RPMI8226 (cell line): ENCODE measurements around the gene EML1.
"Not testable (repeated sequence)": the region's sequence is repeated elsewhere in the genome, so short reads cannot be mapped to it uniquely, and the experiment has no call there.

Experiments used
- DNase-seq: peaks from one replicate; pipeline ENCODE4 v3.0.0-alpha.2; 2015

Gene EML1

DNA sequence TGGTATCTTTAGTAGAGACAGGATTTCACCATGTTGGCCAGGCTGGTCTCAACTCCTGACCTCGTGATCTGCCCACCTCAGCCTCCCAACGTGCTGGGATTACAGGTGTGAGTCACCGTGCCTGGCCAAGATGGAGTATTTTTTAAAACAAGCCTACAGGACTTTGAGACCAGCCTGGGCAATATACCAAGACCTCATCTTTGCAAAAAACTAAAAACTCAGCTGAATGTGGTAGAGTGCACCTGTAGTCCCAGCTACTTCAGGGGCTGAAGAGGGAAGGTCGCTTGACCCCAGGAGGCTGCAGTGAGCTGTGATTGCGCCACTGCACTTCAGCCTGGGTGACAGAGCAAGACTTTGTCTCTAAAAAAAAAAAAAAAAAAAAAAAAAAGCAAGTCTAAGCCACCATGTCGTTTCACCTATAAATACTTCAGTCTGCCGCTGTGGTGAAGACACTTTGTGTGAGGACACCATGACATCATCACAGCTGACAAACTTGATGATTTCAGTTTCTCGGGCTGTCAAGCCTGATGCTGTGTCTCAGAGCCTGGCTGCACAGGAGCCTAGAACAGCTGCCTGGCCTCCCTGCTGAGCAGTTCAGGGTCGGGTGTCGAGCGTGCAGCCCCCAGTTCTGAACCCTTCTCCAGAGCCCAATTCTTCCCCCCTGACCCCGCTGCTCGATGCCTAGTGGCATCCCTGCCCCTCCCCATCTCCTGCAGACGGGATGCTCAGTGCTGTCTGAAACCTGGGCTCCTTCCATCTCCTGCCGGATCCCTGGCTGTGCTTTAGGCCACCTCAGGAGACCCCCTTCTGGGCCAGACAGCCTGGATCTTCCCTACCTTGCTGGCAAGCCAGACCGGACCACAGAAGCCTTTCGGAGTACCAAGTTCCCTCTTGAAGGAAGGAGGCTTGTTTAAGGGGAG lies 152.8 kb downstream of the EML1 start:
- DNase-seq: peak; percentile 52

DNA sequence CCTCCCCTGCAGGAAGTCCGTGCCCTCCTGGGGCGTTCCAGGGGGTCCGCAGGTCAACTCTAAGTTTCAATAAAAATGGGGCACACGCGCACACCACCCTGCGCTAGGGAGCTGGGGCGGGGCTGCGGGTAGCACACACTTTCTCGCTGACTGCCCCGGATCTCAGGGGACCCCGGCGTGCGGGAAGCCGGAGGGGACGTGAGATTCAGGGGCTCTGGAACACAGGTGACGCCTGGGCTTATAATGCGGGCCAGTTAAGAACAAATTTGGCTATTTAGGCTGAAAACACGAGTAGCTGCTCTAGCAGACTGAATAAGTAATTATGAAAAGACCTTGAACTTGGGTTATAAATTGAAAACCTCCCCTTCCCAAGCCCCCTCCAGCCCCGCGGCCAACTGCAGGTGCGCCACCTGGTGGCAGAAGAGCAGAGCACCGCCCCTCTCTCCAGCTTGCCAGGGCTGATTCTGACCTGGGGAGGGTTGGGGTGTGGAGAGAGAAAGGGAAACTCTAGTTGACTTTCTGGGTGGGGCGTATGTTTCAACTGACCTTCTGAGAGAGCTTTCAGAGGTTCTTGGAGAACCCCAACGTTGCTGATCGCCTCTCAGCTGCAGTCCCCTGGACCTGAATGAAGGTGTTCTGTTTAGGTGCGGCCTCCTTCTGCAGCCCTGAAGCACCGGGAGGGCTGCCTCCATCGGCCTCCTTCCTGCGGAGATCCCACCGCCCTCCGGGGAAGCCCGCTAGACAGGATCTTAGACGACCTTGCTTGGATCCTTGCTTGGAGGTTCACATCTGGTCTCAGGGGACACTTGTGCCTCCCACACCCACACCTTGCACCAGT lies 153.7 kb downstream of the EML1 start:
- DNase-seq: peak; percentile 40

DNA sequence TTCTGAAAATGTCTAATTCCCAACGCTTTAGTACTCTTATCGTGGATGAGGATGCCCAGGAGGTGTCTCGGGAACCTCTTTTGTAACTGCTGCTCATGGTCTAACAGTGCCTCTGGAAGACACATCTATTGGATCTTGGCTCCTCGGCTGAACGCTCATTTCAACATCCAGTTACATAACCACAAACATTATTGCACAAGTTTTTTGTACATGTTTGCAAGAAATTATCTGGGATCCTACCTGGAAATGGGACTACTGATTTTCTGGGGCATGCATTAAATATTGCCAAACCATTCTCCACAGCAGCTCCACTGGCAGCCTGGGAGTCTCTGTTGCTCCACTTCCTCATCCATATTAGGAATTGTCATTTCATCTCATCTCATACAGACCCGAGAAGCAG lies 154.5 kb downstream of the EML1 start:
- DNase-seq: no peak

DNA sequence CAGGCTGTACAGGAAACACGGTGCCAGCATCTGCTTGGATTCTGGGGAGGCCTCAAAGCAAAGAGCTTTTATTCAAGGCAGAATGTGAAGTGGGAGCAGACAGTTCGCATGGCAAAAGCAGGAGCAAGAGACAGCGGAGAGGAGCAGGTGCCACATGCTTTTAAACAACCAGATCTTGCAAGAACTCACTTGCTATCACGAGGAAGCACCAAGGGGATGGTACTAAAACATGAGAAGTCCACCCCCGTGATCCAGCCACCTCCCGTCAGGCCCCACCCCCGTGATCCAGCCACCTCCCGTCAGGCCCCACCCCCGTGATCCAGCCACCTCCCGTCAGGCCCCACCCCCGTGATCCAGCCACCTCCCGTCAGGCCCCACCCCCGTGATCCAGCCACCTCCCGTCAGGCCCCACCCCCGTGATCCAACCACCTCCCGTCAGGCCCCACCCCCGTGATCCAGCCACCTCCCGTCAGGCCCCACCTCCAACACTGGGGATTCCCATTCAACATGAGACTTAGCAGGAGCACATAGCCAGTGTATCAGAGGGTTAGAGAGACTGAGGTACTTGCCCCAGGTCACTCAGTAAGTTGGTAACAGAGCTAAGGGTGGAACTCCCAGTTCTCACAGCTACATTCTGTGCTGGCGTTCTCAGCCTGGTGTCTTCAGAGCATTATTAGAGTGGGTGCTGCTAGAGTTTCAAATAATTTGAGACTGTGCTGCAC lies 156.0 kb downstream of the EML1 start:
- DNase-seq: not testable (repeated sequence)

DNA sequence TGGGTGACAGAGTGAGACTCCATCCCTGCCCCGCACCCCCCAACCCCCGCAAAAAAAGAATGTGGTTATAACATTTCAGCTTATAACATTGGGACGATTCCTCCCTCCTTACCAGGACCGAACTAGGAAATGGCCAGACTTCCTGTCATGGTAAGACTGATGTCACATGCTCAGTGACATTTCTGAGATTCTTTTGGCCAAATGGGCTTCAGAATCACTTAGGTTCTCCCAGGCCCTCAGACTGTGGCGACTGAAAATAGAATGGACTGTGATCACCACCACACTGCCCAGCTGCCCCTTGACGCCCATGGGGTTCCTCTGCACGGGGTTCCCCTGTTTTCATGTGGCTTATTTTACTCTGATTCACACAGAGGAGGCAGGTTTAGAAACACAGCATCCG lies 157.0 kb downstream of the EML1 start:
- no peak for DNase-seq

DNA sequence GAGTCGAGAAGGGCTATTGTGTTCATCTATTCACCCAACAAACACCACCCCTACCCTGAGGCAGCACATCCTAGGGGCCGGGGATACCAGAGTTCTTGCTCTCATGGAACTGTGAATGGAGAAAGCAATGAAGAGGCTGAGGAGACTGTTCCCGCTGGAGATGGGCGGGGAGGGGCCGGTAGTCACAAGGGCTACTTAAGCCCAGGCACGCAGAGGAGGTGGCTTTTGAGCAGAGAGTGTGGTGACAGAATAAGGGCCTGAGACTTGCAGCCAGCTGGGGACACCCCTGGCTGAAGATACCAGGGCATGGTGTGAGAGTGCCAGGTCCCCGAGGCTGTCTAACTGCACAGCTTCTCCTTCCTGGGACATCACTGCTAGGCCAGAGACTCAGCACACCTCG lies 157.9 kb downstream of the EML1 start:
- no peak for DNase-seq

DNA sequence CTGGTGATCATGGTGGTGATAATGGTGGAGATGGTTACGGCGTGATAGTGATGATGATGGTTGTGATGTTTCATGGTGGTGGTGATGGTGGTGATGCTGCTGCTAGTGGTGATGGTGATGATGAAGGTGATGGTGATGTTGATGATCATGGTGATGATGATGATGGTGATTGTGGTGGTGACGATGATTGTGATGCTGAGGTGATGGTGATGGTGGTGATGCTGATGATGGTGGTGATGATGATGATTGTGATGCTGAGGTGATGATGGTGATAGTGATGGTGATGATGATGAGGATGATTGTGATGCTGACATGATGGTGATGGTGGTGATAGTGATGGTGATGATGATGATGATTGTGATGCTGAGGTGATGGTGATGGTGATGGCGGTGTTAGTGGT lies 158.8 kb downstream of the EML1 start:
- DNase-seq: no peak

DNA sequence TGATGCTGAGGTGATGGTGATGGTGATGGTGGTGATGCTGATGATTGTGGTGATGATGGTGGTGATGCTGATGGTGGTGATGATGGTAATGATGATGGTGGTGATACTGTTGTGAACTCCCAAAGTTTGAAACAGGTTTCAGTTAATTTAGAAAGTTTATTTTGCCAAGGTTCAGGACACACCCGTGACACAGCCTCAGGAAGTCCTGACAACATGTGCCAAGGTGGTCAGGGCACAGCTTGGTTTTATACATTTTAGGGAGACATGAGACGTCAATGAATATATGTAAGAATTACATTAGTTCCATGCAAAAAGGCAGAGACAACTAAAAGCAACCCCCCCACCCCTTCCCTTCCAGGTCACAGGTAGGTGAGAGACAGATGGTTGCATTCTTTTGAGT lies 159.2 kb downstream of the EML1 start:
- no peak for DNase-seq

DNA sequence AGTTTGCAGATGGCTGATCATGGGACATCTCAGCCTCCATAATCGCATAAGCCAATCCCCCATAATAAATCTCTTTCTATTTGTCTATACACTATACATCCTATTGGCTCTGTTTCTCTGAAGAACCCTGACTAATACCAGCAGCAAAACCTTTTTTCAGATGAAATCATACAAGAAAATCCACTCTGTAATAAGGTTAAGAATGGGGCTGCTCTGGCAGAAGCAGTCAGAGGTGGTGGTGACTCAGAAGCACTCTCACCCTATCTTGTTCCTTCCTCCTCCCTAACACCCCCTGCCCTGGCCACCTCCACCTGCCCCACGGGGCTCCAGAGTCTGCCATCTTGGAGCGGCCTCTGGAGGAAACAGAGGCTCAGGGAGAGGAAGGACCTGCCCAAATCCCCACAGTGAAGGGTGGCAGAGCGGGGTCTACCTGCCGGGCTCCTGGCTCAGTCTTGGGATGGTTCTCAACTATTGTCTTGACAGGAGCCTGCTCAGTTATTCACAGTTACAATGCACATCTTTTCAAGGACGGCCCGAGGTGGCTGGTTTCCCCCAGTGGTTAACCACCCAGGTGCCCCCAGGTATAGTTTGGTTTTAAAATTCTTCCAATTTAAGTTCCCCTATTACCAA lies 162.7 kb downstream of the EML1 start:
- no peak for DNase-seq

DNA sequence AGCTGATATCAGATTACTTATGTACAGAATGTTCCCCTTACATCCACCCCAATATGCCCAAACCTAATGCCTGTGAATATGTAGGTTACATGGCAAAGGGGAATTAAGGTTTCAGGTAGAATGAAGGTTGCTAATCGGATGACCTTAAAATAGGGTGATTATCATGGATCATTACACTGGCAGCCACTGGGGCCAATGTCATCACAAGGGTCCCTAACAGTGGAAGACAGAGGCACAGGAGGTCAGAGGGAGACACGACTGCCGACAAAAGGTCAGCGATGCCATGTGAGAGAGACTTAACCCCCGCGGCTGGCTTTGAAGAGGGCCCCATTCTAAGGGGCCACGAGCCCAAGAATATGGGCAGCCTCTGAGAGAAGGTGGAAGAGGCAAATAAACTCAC lies 165.2 kb downstream of the EML1 start:
- DNase-seq: no peak

DNA sequence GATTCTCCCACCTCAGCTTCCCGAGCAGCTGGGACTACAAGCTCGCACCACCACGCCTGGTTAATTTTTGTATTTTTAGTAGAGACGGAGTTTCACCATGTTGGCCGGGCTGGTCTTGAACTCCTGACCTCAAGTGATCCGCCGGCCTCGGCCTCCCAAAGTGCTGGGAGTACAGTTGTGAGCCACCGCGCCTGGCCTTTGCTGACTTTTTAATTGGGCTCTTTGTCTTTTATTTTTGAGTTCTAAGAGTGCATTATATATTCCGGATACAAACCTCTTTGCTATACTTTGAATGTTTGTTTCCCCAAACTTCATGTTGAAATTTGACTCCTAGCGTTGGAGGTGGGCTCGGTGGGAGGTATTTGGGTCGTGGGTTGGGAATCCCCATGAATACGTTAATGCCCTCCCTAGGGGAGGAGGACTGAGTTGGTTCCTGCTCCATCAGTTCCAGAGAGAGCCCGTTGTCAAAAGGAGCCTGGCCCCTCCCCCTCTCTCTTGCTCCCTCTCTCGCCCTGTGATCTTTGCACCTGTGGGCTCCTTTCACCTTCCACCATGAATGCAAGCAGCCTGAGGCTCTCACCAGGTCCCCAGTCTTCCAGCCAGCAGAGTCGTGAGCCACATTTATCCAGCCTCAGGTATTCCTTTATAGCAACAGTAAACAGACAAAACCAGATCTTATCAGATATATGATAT lies 168.8 kb downstream of the EML1 start:
- DNase-seq: no peak

DNA sequence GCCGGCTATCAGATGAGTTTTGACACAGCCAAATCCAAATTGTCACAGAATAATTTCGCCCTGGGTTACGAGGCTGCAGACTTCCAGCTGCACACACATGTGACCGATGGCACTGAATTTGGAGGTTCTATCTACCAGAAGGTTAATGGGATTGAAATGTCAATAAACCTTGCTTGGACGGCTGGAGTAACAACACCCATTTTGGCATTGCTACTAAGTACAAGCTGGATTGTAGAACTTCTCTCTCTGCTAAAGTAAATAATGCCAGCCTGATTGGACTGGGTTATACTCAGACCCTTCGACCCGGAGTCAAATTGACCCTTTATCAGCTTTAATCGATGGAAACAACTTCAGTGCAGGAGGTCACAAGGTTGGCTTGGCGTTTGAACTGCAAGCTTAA lies 171.8 kb downstream of the EML1 start:
- DNase-seq: no peak

DNA sequence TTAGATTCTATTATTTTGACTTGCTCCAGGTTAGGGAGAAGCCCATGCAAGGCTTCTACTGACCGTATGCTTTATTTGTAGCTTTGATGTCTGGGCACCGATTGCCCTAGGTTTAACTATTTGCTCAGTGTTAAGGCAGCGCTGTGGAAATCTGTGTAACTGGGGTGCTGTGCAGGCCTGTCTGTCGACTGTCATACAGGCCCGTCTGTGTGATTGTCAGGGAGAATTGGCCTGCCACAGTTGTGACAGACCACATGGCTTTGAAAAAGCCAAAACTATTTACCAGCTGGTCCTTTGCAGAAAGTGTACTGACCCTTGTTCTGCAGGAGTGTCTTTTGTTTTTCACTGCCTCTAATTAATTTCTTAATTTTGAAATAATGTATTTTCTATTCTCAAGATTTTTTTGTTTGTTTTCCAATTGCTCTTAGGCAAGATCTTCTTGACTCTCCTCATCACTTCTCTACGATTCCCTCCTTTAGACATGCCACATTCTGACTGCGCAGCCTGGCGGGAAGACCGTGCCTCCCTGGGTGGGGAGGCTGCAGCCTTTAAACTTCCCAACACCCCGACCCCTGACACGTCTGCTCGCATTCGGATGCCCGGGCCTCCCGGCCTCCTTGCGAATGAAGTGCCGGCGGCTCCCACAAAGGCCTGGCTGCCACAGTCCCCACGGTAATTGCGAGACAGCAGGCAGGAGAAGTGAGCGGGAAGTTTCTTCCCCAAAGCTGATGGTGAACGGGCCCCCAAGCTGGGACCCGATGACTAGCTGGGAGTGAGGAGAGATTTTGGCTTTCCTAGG lies 173.0 kb downstream of the EML1 start:
- DNase-seq: no peak

DNA sequence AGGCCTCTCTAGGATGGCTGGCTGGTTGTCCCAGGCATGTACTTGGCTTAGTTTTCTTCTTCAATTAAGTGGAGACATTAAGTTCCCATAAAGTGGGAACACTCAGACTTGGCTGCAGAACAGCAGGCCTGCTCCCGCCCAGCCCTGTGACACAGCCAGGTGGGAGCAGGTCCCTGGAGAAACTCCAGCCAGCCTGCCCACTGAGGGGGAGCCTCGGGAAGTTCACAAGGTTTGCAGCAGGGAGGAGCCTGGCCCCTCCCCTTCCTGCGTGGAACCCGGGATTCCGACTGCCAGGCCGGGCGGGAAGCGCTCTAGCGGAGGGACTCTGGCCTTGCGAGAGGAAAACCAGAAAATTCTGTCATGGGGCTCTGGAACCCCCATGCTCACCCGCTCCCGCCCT lies 173.7 kb downstream of the EML1 start:
- DNase-seq: no peak

DNA sequence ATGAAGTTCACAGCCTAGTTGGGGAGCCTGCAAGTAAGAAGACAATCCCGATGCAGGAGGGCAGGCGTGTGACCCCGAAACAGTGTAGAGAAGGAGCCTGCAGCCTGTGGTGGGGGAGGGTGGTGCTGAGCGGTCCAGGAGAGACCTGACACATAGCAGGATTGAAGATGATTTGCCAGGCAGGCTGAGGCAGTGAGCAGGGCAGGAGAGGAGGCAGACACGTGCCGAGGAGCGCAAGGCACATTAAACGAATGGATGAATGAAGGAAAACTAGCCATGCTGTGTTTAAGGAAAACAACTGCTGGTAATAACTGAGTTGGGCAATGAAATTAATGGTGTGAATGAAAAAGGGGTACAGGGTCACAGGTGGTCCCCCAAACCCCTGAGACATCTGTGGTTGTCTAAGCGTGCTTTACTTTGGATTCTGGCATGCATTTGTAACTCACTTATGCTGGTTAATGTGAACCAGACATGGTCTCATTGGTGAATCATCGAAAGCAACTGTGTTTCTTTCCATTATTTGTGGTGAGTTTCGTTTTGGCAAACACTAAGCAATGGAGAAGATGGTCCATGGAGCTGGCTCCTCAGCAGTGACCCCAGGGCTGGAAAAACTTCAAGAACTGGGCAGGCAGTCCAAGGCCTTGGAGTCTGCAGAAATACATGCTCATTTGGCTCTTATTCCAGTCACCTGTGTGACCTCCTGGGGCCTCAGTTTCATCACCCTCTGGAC lies 175.1 kb downstream of the EML1 start:
- DNase-seq: no peak

DNA sequence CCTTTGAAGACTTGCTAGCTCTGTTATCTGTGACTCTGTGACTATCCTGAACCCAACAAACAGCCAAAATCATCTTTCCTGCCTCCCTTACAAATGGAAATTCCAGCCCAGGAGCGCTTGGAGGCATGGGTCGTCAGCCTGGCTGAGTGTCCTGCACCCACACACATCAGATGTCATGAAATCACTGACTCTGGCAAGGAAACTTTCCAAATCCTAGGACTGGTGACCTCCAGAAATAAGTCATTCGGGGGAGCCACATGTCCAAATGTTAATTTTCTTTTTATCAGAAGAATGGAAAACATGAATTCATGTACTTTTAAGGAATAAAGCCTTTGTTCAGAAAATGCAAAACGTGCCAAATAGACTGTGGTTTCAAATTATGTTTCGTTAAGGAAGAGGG lies 175.7 kb downstream of the EML1 start:
- no peak for DNase-seq

DNA sequence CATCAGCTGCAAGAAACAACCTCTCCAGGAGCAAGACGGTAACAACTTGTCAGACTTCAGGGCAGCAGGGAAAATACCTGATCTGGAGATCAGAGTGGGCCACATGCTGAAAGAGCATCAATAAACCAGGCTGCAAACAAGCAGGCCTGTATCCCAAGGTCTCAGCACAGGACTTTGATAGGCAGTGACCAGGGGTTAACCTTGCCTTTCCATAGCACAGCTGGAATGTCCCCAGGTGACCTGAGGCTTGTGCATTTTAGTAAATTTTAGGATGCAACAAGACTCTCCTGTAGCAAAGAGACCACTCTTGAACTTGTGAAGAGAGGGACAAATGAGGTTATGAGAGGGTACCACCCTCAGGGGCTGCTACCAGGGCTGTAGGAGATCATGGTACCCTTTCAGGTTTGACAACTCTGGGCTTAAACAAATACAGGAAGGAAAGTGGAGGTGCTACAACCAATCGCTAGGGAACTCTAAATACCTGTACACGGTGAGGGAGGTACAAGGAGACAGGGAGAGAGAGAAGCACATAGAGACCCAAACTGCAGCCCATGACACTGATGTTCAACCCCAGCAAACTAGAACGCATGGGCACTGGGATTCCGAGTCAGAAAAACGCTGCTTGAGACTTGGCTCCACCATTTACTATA lies 176.6 kb downstream of the EML1 start:
- DNase-seq: no peak

DNA sequence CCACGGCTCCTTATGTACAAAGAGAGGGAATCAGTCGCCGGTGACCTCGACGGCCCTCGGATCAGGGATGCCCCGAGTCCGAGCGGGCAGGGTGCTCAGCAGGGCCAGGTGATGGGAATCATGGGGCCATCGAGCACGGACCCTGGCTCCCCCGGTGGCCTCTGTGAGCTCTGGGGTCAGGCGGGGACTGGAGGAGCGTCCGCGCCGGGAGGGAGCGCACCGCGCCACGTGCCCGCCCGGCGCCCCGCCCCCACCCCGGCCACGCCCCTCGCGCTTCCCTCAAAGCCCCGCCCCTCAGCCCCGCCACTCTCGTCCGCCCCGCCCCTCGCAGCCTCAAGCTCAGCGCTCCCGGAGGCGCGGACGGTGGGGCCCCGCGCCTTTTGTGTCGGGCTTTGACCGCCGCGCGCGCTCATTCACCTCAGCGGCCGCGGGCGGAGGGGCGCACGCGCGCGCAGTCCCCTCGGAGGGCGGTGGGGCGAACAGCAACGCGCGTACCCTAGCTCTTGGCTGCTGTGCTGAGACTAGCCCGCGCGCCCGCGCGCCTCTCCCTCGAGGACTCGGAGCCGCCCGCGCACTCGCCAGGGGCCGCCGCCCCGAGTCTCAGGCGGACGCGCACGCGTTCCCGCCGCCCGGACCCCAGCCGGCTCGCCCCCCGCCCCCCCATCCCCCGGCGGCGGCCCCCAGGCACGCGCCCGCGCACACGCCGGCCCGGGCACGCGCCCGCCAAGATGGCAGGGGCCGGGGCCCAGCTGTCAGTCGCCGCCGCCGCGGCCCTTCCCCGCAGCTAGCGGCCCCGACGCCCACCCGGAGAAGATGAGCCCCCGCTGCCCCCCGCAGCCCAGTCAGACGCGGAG lies 178.1 kb downstream of the EML1 start:
- peak; percentile 9 for DNase-seq
